HCT116 (cell line): Measurements from ENCODE around the gene APBA2. TPM values are rescaled to one million over a fixed set of nuclear protein-coding genes. Genes with fewer than 3 reads are reported as not detected.

ENCODE experiments used
- ATAC-seq: fragments of 200-7000 bp; cut with Tn5 transposase; 2 replicates; pipeline ENCODE4 v1.9.1; 2020; ENCODE audit warnings: mild to moderate bottlenecking, moderate library complexity
- BruUV-seq: library from RNA; stranded (reverse); fragments of 400-500 nt; replicated peaks from 2 replicates; lab custom pipeline; 2021; lab: Mats Ljungman, UMichigan
- CTCF ChIA-PET: fragments of 300-600 bp; sonication (Branson Sonifier 250); formaldehyde crosslinking; loops from one replicate; lab custom pipeline; 2021; ENCODE audit warnings: antibody characterized with exemption; lab: Charles Lee
- POLR2A ChIA-PET: fragments of 300-600, 350-600 bp; sonication (Branson Sonifier 250); formaldehyde crosslinking; loops from one replicate; lab custom pipeline; 2021; ENCODE audit warnings: antibody characterized with exemption; lab: Charles Lee
- RAD21 ChIA-PET, 2 experiments: fragments of 300-600 bp; sonication (Branson Sonifier 250); formaldehyde crosslinking; loops; one replicate each; lab custom pipeline; 2023; ENCODE audit warnings: low total read pairs in 2 of 2; ENCODE audit not compliant: uncharacterized antibody in 2 of 2, unreplicated experiment in 2 of 2, low non-redundant PET in 1 of 2; lab: Charles Lee
- DNase-seq: peaks from one replicate; pipeline ENCODE4 v3.0.0-alpha.2; 2010; ENCODE audit warnings: low read depth, low spot score
- H2AFZ ChIP-seq: fragments of 200-600 bp; shearing (Covaris generic), sonication (generic); 2 replicates; pipeline ENCODE4 v1.6.1; 2017; ENCODE audit warnings: low read depth, mixed run types, mixed read lengths, antibody characterized with exemption, low read length; ENCODE audit not compliant: poor library complexity, severe bottlenecking
- H3K27ac ChIP-seq: 2 replicates; pipeline ENCODE4 v1.5.1; 2012; ENCODE audit warnings: low read depth, low read length
- H3K27me3 ChIP-seq: fragments of 200-600 bp; sonication (generic); 2 replicates; pipeline ENCODE4 v1.6.1; 2016; ENCODE audit warnings: mixed run types, low read length, mixed read lengths; ENCODE audit not compliant: insufficient read depth
- H3K36me3 ChIP-seq, 2 experiments: fragments of 200-500 bp in 1 of 2; fragments of 200-600 bp in 1 of 2; sonication (Bioruptor generic) in 1 of 2; sonication (generic) in 1 of 2; 2 replicates each; pipeline versions ENCODE4 v1.5.1 to v1.6.1; 2014 to 2016; ENCODE audit warnings: low read length in 2 of 2, inconsistent platforms in 1 of 2, mixed read lengths in 1 of 2, mixed run types in 1 of 2; ENCODE audit not compliant: insufficient read depth in 2 of 2, control insufficient read depth in 1 of 2
- H3K4me1 ChIP-seq, 2 experiments: fragments of 200-600 bp in 1 of 2; sonication (generic) in 1 of 2; 2 replicates each; pipeline versions ENCODE4 v1.5.1 to v1.6.1; 2012 to 2017; ENCODE audit warnings: low read length in 2 of 2, inconsistent platforms in 1 of 2, mild to moderate bottlenecking in 1 of 2, mixed read lengths in 1 of 2, mixed run types in 1 of 2, moderate library complexity in 1 of 2; ENCODE audit not compliant: insufficient read depth in 2 of 2, control insufficient read depth in 1 of 2
- H3K4me2 ChIP-seq: fragments of 200-600 bp; sonication (generic); 2 replicates; pipeline ENCODE4 v1.6.1; 2017; ENCODE audit warnings: mixed run types, low read length, mixed read lengths
- H3K4me3 ChIP-seq, 2 experiments: fragments of 200-600 bp in 1 of 2; sonication (generic) in 1 of 2; replicated peaks in 1 of 2; 2 replicates each; pipeline ENCODE4 v1.5.1; 2011 to 2016; ENCODE audit warnings: low read length in 2 of 2, control low read depth in 1 of 2, low read depth in 1 of 2, mild to moderate bottlenecking in 1 of 2, mixed read lengths in 1 of 2, mixed run types in 1 of 2
- H3K79me2 ChIP-seq: fragments of 200-600 bp; sonication (generic); 2 replicates; pipeline ENCODE4 v1.6.1; 2017; ENCODE audit warnings: mild to moderate bottlenecking, mixed run types, low read length, moderate library complexity, mixed read lengths; ENCODE audit not compliant: insufficient read depth
- H3K9ac ChIP-seq: fragments of 200-600 bp; sonication (generic); 2 replicates; pipeline ENCODE4 v1.6.1; 2016; ENCODE audit warnings: low read length, mixed read lengths
- H3K9me2 ChIP-seq: fragments of 200-600 bp; sonication (generic), shearing (Covaris generic); 2 replicates; pipeline ENCODE4 v1.6.1; 2017; ENCODE audit warnings: mixed run types, mild to moderate bottlenecking, moderate library complexity; ENCODE audit not compliant: insufficient read depth
- H3K9me3 ChIP-seq, 2 experiments: fragments of 200-500 bp in 1 of 2; fragments of 200-600 bp in 1 of 2; sonication (Bioruptor generic) in 1 of 2; sonication (generic) in 1 of 2; 2 replicates each; pipeline ENCODE4 v1.6.1; 2014 to 2017; ENCODE audit warnings: low read length in 2 of 2, mixed read lengths in 2 of 2, inconsistent platforms in 1 of 2, low read depth in 1 of 2, mild to moderate bottlenecking in 1 of 2, mixed run types in 1 of 2, moderate library complexity in 1 of 2; ENCODE audit not compliant: control insufficient read depth in 1 of 2, insufficient read depth in 1 of 2
- H4K20me1 ChIP-seq: fragments of 200-600 bp; sonication (generic), shearing (Covaris generic); 2 replicates; pipeline ENCODE4 v1.6.1; 2017; ENCODE audit warnings: mixed run types, mild to moderate bottlenecking, moderate library complexity; ENCODE audit not compliant: insufficient read depth
- CBX3 ChIP-seq: IDR thresholded peaks from 2 replicates; pipeline ENCODE4 v1.6.1; 2012; ENCODE audit warnings: low read depth
- RAD21 ChIP-seq: IDR thresholded peaks from 2 replicates; pipeline ENCODE4 v1.6.1; 2012; ENCODE audit warnings: low read depth, mild to moderate bottlenecking
- ZNF274 ChIP-seq: fragments of 200-500 bp; sonication (Bioruptor generic); IDR thresholded peaks from 2 replicates; pipeline ENCODE4 v1.6.1; 2014; ENCODE audit warnings: mild to moderate bottlenecking, low read depth, low read length, inconsistent platforms
- intact Hi-C: fragments of 100-400 bp; cut with micrococcal nuclease; formaldehyde crosslinking; loops from 2 replicates; pipeline ENCODE4 v1.10.0; 2022
- total RNA-seq: library from RNA; stranded (reverse); gene quantifications from one replicate; pipeline ENCODE4 v1.2.1, GENCODE V29; 2021; ENCODE audit not compliant: unreplicated experiment
- TF ChIP-seq, protein P1 (sequence below): IDR thresholded peaks from 2 replicates; pipeline ENCODE4 v1.6.1; 2012; ENCODE audit warnings: low read depth
- TF ChIP-seq, protein P2 (sequence below), 3 experiments: fragments of 200-600 bp in 1 of 3; sonication (generic) in 1 of 3; IDR thresholded peaks in 2 of 3; conservative IDR thresholded peaks in 1 of 3; 2 replicates each; pipeline ENCODE4 v1.5.1; 2012 to 2017; ENCODE audit warnings: low read depth in 2 of 3, low read length in 2 of 3, antibody characterized with exemption in 1 of 3, borderline replicate concordance in 1 of 3, control low read depth in 1 of 3, mild to moderate bottlenecking in 1 of 3, mixed read lengths in 1 of 3, mixed run types in 1 of 3, moderate library complexity in 1 of 3; ENCODE audit not compliant: insufficient read depth in 1 of 3

APBA2 gene
- total RNA-seq, 1 experiment from 2014 or later: 0.47 TPM

DNA sequence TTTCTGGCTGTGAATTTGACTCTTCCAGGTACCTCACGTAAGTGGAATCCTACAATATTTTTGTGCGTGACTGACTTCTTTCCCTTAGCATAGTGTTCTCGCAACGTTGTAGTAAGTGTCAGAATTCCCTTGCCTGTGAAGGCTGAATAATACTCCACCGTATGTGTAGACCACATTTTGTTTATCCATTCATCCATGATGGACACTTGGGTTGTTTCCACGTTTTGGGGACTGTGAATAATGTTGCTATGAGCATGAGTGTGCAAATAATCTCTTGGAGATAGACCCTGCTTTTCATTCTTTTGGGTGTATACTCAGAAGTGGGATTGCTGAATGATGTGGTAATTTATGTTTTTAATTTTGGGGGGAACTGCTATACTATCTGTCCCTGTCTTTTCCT, 82.2 kb downstream of the APBA2 start:
- Histone ChIP-seq H3K4me3 (no peak overlapping the region), H3K36me3 (no peaks in the 10 kb centered on the region), H3K27ac (no peak overlapping the region), H4K20me1 (no peaks in the 10 kb centered on the region), H3K9me3 (no peaks in the 10 kb centered on the region), H3K4me2 (no peak overlapping the region), H3K27me3 (no peaks in the 10 kb centered on the region), H2AFZ (no peak overlapping the region), H3K9me2 (no peaks in the 10 kb centered on the region), H3K79me2 (no peaks in the 10 kb centered on the region), H3K9ac (no peak overlapping the region), H3K4me1 (no peaks in the 10 kb centered on the region)
- TF ChIP-seq, protein P1, sequence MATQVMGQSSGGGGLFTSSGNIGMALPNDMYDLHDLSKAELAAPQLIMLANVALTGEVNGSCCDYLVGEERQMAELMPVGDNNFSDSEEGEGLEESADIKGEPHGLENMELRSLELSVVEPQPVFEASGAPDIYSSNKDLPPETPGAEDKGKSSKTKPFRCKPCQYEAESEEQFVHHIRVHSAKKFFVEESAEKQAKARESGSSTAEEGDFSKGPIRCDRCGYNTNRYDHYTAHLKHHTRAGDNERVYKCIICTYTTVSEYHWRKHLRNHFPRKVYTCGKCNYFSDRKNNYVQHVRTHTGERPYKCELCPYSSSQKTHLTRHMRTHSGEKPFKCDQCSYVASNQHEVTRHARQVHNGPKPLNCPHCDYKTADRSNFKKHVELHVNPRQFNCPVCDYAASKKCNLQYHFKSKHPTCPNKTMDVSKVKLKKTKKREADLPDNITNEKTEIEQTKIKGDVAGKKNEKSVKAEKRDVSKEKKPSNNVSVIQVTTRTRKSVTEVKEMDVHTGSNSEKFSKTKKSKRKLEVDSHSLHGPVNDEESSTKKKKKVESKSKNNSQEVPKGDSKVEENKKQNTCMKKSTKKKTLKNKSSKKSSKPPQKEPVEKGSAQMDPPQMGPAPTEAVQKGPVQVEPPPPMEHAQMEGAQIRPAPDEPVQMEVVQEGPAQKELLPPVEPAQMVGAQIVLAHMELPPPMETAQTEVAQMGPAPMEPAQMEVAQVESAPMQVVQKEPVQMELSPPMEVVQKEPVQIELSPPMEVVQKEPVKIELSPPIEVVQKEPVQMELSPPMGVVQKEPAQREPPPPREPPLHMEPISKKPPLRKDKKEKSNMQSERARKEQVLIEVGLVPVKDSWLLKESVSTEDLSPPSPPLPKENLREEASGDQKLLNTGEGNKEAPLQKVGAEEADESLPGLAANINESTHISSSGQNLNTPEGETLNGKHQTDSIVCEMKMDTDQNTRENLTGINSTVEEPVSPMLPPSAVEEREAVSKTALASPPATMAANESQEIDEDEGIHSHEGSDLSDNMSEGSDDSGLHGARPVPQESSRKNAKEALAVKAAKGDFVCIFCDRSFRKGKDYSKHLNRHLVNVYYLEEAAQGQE: no peak
- TF ChIP-seq CBX3 (no peak), ZNF274 (no peak), RAD21 (no peak)
- TF ChIP-seq, protein P2, sequence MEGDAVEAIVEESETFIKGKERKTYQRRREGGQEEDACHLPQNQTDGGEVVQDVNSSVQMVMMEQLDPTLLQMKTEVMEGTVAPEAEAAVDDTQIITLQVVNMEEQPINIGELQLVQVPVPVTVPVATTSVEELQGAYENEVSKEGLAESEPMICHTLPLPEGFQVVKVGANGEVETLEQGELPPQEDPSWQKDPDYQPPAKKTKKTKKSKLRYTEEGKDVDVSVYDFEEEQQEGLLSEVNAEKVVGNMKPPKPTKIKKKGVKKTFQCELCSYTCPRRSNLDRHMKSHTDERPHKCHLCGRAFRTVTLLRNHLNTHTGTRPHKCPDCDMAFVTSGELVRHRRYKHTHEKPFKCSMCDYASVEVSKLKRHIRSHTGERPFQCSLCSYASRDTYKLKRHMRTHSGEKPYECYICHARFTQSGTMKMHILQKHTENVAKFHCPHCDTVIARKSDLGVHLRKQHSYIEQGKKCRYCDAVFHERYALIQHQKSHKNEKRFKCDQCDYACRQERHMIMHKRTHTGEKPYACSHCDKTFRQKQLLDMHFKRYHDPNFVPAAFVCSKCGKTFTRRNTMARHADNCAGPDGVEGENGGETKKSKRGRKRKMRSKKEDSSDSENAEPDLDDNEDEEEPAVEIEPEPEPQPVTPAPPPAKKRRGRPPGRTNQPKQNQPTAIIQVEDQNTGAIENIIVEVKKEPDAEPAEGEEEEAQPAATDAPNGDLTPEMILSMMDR (IDR thresholded peaks at IDR 0.05 in 2 of 3, conservative IDR thresholded peaks at IDR 0.05 in 1 of 3; ENCODE audit: borderline replicate concordance in 1 of 3, insufficient read depth in 1 of 3, low read depth in 2 of 3, low read length in 2 of 3): no peak
- no TSS peak for BruUV-seq
- ATAC-seq (no peak), DNase-seq (no peak)
- POLR2A ChIA-PET: no interaction called here
- intact Hi-C loops: no loop called here
- RAD21 ChIA-PET: no interaction called here
- CTCF ChIA-PET: no interaction called here
